Liver (tissue), 9 donors: ENCODE results near the gene CSMD2. TPM values are rescaled to one million over a fixed set of nuclear protein-coding genes. Genes with fewer than 3 reads are reported as not detected.

ENCODE experiments used
- DNase-seq: peaks from one replicate; pipeline ENCODE4 v3.0.0-alpha.2; 2017; ENCODE audit warnings: low spot score
- H3K27ac ChIP-seq, 2 donors: one replicate each; pipeline ENCODE4 v1.7.0; 2013; ENCODE audit warnings: inconsistent platforms in 2 of 2, low read length in 2 of 2, control low read depth in 1 of 2, low read depth in 1 of 2, mild to moderate bottlenecking in 1 of 2
- H3K27me3 ChIP-seq, 4 donors: one replicate each; pipeline versions ENCODE4 v1.6.1 to v1.7.0; 2013; ENCODE audit warnings: low read length in 3 of 4, inconsistent platforms in 1 of 4, mild to moderate bottlenecking in 1 of 4, moderate library complexity in 1 of 4; ENCODE audit not compliant: control insufficient read depth in 4 of 4, insufficient read depth in 4 of 4
- H3K36me3 ChIP-seq, 4 donors: one replicate each; pipeline versions ENCODE4 v1.6.1 to v1.7.0; 2013; ENCODE audit warnings: low read length in 3 of 4, mild to moderate bottlenecking in 3 of 4, low read depth in 1 of 4, moderate library complexity in 1 of 4; ENCODE audit not compliant: control insufficient read depth in 4 of 4, insufficient read depth in 3 of 4
- H3K4me1 ChIP-seq, 4 donors: one replicate each; pipeline versions ENCODE4 v1.6.1 to v1.7.0; 2013; ENCODE audit warnings: low read length in 3 of 4, mild to moderate bottlenecking in 3 of 4, moderate library complexity in 1 of 4; ENCODE audit not compliant: control insufficient read depth in 4 of 4, insufficient read depth in 4 of 4
- H3K4me3 ChIP-seq, 3 donors: one replicate each; pipeline versions ENCODE4 v1.6.1 to v1.7.0; 2013; ENCODE audit warnings: low read length in 3 of 3, control low read depth in 1 of 3, low read depth in 1 of 3, mild to moderate bottlenecking in 1 of 3
- H3K9ac ChIP-seq, 2 donors: one replicate each; pipeline ENCODE4 v1.7.0; 2013; ENCODE audit warnings: low read length in 2 of 2, mild to moderate bottlenecking in 2 of 2, moderate library complexity in 2 of 2, control low read depth in 1 of 2, low read depth in 1 of 2
- H3K9me3 ChIP-seq, 4 donors: one replicate each; pipeline versions ENCODE4 v1.6.1 to v1.7.0; 2013; ENCODE audit warnings: low read length in 3 of 4; ENCODE audit not compliant: control insufficient read depth in 4 of 4
- ATF3 ChIP-seq: IDR thresholded peaks from 2 replicates; pipeline ENCODE4 v1.6.1; 2016; ENCODE audit warnings: antibody characterized with exemption
- FOXA1 ChIP-seq: IDR thresholded peaks from 2 replicates; pipeline ENCODE4 v1.6.1; 2016; ENCODE audit warnings: antibody characterized with exemption
- FOXA2 ChIP-seq: IDR thresholded peaks from 2 replicates; pipeline ENCODE4 v1.6.1; 2016; ENCODE audit warnings: antibody characterized with exemption
- GABPA ChIP-seq, 2 donors: IDR thresholded peaks in 1 of 2; conservative IDR thresholded peaks in 1 of 2; 2 replicates each; pipeline ENCODE4 v1.6.1; 2016; ENCODE audit warnings: antibody characterized with exemption in 2 of 2, mild to moderate bottlenecking in 1 of 2, moderate library complexity in 1 of 2
- HNF4A ChIP-seq, 2 donors: conservative IDR thresholded peaks; 2 replicates each; pipeline ENCODE4 v1.6.1; 2016; ENCODE audit warnings: antibody characterized with exemption in 2 of 2, mild to moderate bottlenecking in 2 of 2
- HNF4G ChIP-seq: IDR thresholded peaks from 2 replicates; pipeline ENCODE4 v1.6.1; 2016; ENCODE audit warnings: antibody characterized with exemption
- JUND ChIP-seq, 2 donors: IDR thresholded peaks; 2 replicates each; pipeline ENCODE4 v1.6.1; 2016; ENCODE audit warnings: antibody characterized with exemption in 2 of 2
- MAX ChIP-seq: IDR thresholded peaks from 2 replicates; pipeline ENCODE4 v1.6.1; 2016; ENCODE audit warnings: antibody characterized with exemption
- NR2F2 ChIP-seq: IDR thresholded peaks from 2 replicates; pipeline ENCODE4 v1.6.1; 2016; ENCODE audit warnings: antibody characterized with exemption
- RAD21 ChIP-seq, 2 donors: IDR thresholded peaks; 2 replicates each; pipeline ENCODE4 v1.6.1; 2016; ENCODE audit warnings: antibody characterized with exemption in 2 of 2, mild to moderate bottlenecking in 2 of 2
- REST ChIP-seq: IDR thresholded peaks from 2 replicates; pipeline ENCODE4 v1.6.1; 2016; ENCODE audit warnings: antibody characterized with exemption, mild to moderate bottlenecking
- RXRA ChIP-seq, 2 donors: IDR thresholded peaks; 2 replicates each; pipeline ENCODE4 v1.6.1; 2017 to 2018; ENCODE audit warnings: antibody characterized with exemption in 2 of 2, mild to moderate bottlenecking in 1 of 2
- SP1 ChIP-seq: IDR thresholded peaks from 2 replicates; pipeline ENCODE4 v1.6.1; 2018; ENCODE audit warnings: antibody characterized with exemption, mild to moderate bottlenecking
- TAF1 ChIP-seq: conservative IDR thresholded peaks from 2 replicates; pipeline ENCODE4 v1.6.1; 2016; ENCODE audit warnings: antibody characterized with exemption, mild to moderate bottlenecking
- YY1 ChIP-seq: IDR thresholded peaks from 2 replicates; pipeline ENCODE4 v1.6.1; 2016; ENCODE audit warnings: antibody characterized with exemption, mild to moderate bottlenecking
- ZBTB33 ChIP-seq: IDR thresholded peaks from 2 replicates; pipeline ENCODE4 v1.6.1; 2016; ENCODE audit warnings: antibody characterized with exemption
- WGBS: extraction: QIAGEN DNeasy Blood & Tissue Kit; methylation state at CpG from one replicate; pipeline ENCODE4 v1.1.7; 2013; 5-methylcytosine and 5-hydroxymethylcytosine counted together
- polyA plus RNA-seq, 2 donors: library from polyadenylated mRNA; stranded (reverse) in 1 of 2; unstranded in 1 of 2; fragments of 200-250 nt in 1 of 2; fragments of >200 nt in 1 of 2; fragmentation: Nextera tagmentation in 1 of 2; extraction: Ambion mirVana in 1 of 2; gene quantifications; one replicate each; pipeline versions ENCODE4 v1.2.1 to v1.2.3, GENCODE V29; 2013 to 2015
- total RNA-seq, 2 donors: library from RNA; depleted of rRNA; stranded (reverse); fragments of >200 nt; gene quantifications; one replicate each; pipeline ENCODE4 v1.2.3, GENCODE V29; 2014
- TF ChIP-seq, protein P1 (sequence below): fragments of 150-350 bp; IDR thresholded peaks from 2 replicates; pipeline ENCODE4 v1.5.1; 2017; ENCODE audit warnings: improper control_type of control experiment, low read depth, low read length; ENCODE audit not compliant: missing input control
- donor health status: healthy.
- donor health status: healthy.
- donor health status: healthy.
- donor health status: healthy.
- donor health status: healthy.

CSMD2 gene
- total and polyA plus RNA-seq, 4 donors = 0.08 to 0.09 TPM; not detected in 2

- H3K9ac ChIP-seq = no peak overlapping the region
- no peaks in the 10 kb centered on the region for H3K36me3 ChIP-seq
- no peaks in the 10 kb centered on the region for H3K4me1 ChIP-seq
- no peak overlapping the region for H3K4me3 ChIP-seq
- H3K9me3 ChIP-seq = peaks cover 2 to 6% (median 4%) of the 10 kb centered on the region in 4 donors
- H3K27me3 ChIP-seq = peaks cover 0 to 9% (median 0%) of the 10 kb centered on the region in 4 donors
- WGBS = 67% methylated on average over 1 of the region's 1 CpG
- TF ChIP-seq YY1 = no peak
- TF ChIP-seq, protein P1, sequence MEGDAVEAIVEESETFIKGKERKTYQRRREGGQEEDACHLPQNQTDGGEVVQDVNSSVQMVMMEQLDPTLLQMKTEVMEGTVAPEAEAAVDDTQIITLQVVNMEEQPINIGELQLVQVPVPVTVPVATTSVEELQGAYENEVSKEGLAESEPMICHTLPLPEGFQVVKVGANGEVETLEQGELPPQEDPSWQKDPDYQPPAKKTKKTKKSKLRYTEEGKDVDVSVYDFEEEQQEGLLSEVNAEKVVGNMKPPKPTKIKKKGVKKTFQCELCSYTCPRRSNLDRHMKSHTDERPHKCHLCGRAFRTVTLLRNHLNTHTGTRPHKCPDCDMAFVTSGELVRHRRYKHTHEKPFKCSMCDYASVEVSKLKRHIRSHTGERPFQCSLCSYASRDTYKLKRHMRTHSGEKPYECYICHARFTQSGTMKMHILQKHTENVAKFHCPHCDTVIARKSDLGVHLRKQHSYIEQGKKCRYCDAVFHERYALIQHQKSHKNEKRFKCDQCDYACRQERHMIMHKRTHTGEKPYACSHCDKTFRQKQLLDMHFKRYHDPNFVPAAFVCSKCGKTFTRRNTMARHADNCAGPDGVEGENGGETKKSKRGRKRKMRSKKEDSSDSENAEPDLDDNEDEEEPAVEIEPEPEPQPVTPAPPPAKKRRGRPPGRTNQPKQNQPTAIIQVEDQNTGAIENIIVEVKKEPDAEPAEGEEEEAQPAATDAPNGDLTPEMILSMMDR = no peak
- no peak for TF ChIP-seq MAX
- TF ChIP-seq NR2F2 = no peak
- TF ChIP-seq SP1 = no peak
- TF ChIP-seq TAF1 = no peak
- no peak for TF ChIP-seq FOXA1
- no peak for TF ChIP-seq JUND (IDR thresholded peaks at IDR 0.05)
- TF ChIP-seq GABPA (IDR thresholded peaks at IDR 0.05 in 1 of 2, conservative IDR thresholded peaks at IDR 0.05 in 1 of 2) = no peak
- no peak for TF ChIP-seq RXRA (IDR thresholded peaks at IDR 0.05)
- H3K27ac ChIP-seq = no peak overlapping the region
- no peak for DNase-seq
Observed at GRCh38 chr1:34054920-34055319, 110.1 kb downstream of the CSMD2 start.

DNA sequence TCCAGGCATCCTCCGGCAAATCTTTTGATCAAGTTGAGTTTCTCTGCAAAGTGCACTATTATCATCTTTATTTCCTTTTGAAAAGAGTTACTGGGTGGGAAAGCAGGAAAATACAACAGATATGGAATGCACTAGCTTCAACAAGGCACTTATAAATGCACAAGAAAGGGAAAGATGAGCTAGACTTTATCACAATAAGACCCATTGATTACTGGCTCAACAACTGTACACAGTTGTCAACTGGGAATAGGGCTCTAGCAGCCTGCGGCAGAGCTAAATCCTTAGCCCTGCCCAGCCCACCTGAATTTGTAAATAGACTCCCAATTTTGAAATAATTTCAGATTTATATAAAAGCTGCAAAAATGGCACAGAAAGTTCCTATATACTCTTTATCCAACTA is 111.4 kb downstream of the CSMD2 start:
- WGBS = 94% methylated on average over 2 of the region's 2 CpGs
- H3K9ac ChIP-seq = no peak overlapping the region
- no peak overlapping the region for H3K27ac ChIP-seq
- H3K27me3 ChIP-seq = peaks cover 0 to 7% (median 0%) of the 10 kb centered on the region in 4 donors
- no peaks in the 10 kb centered on the region for H3K4me1 ChIP-seq
- H3K36me3 ChIP-seq = no peaks in the 10 kb centered on the region
- TF ChIP-seq JUND (IDR thresholded peaks at IDR 0.05) = no peak
- TF ChIP-seq HNF4G = no peak
- H3K9me3 ChIP-seq = peaks cover 3 to 11% (median 5%) of the 10 kb centered on the region in 4 donors
- H3K4me3 ChIP-seq = no peak overlapping the region
- no peak for DNase-seq

GRCh38 chr1:34052565-34052964 is 112.5 kb downstream of the CSMD2 start:
- Histone ChIP-seq H3K27me3 (peaks cover 0 to 7% (median 0%) of the 10 kb centered on the region in 4 donors), H3K4me1 (no peaks in the 10 kb centered on the region), H3K9me3 (peaks cover 3 to 11% (median 5%) of the 10 kb centered on the region in 4 donors), H3K36me3 (no peaks in the 10 kb centered on the region), H3K27ac (no peak overlapping the region), H3K4me3 (no peak overlapping the region), H3K9ac (no peak overlapping the region)
- DNase-seq = no peak
- WGBS = 89% methylated on average over 6 of the region's 6 CpGs
- no peak for TF ChIP-seq SP1
- no peak for TF ChIP-seq RAD21 (IDR thresholded peaks at IDR 0.05)
- TF ChIP-seq FOXA2 = no peak
- TF ChIP-seq JUND (IDR thresholded peaks at IDR 0.05) = no peak
- no peak for TF ChIP-seq TAF1
- no peak for TF ChIP-seq HNF4G
- no peak for TF ChIP-seq FOXA1
- TF ChIP-seq HNF4A (conservative IDR thresholded peaks at IDR 0.05) = no peak
- TF ChIP-seq YY1 = no peak
- TF ChIP-seq GABPA (IDR thresholded peaks at IDR 0.05 in 1 of 2, conservative IDR thresholded peaks at IDR 0.05 in 1 of 2) = no peak
- no peak for TF ChIP-seq ZBTB33
- no peak for TF ChIP-seq RXRA (IDR thresholded peaks at IDR 0.05)
- TF ChIP-seq NR2F2 = no peak
- no peak for TF ChIP-seq MAX
- no peak for TF ChIP-seq REST
- TF ChIP-seq, protein P1 = no peak
- TF ChIP-seq ATF3 = no peak
